GM12878 (cell line): ENCODE data around the gene RIMS1. TPM values are rescaled to one million over a fixed set of nuclear protein-coding genes. Genes with fewer than 3 reads are reported as not detected.
A peak's percentile ranks its signal among the peaks of the same experiment; 100 is the strongest.

Experiments
- ATAC-seq: fragments of 200-7000 bp; cut with Tn5 transposase; 3 replicates; pipeline ENCODE4 v1.9.1; 2020; ENCODE audit warnings: mild to moderate bottlenecking, moderate library complexity
- BruUV-seq: library from RNA; stranded (reverse); fragments of 400-500 nt; replicated peaks from 2 replicates; lab custom pipeline; 2021; lab: Mats Ljungman, UMichigan
- CTCF ChIA-PET: fragments of 300-600 bp; sonication (Branson Sonifier 250); formaldehyde crosslinking; extraction: SDS; loops from one replicate; lab custom pipeline; 2021; ENCODE audit warnings: inconsistent platforms; lab: Yijun Ruan, JAX
- POLR2A ChIA-PET: fragments of 350-600 bp; formaldehyde crosslinking; extraction: SDS; loops from one replicate; lab custom pipeline; 2021; ENCODE audit warnings: inconsistent platforms; lab: Charles Lee
- RAD21 ChIA-PET: fragments of 300-600 bp; sonication (Branson Sonifier 250); formaldehyde crosslinking; loops from one replicate; lab custom pipeline; 2023; ENCODE audit warnings: antibody characterized with exemption; ENCODE audit not compliant: unreplicated experiment; lab: Charles Lee
- SMC1A ChIA-PET: fragments of 300-600 bp; sonication (Branson Sonifier 250); formaldehyde crosslinking; loops from one replicate; lab custom pipeline; 2023; ENCODE audit not compliant: unreplicated experiment, uncharacterized antibody; lab: Charles Lee
- DNase-seq: peaks from one replicate; pipeline ENCODE4 v3.0.0-alpha.2; 2011; ENCODE audit warnings: low read depth, low spot score
- FAIRE-seq: peaks from 3 replicates; lab custom pipeline; 2011; peaks lifted over from hg19 to GRCh38; lab: Jason Lieb, UNC
- H2AFZ ChIP-seq: 2 replicates; pipeline ENCODE4 v1.6.0; 2011; ENCODE audit warnings: low read depth, low read length, control low read depth; ENCODE audit not compliant: control insufficient read depth
- H3K27ac ChIP-seq: 2 replicates; pipeline ENCODE4 v1.5.1; 2011; ENCODE audit warnings: control low read depth; ENCODE audit not compliant: control insufficient read depth, insufficient read depth
- H3K27me3 ChIP-seq, 2 experiments: replicated peaks in 1 of 2; 2 replicates each; pipeline versions ENCODE4 v1.6.0 to v1.6.1; 2011; ENCODE audit warnings: low read length in 1 of 2; ENCODE audit not compliant: control insufficient read depth in 2 of 2, insufficient read depth in 2 of 2
- H3K36me3 ChIP-seq, 2 experiments: 2 replicates each; pipeline ENCODE4 v1.5.1; 2011; ENCODE audit warnings: low read length in 1 of 2; ENCODE audit not compliant: control insufficient read depth in 2 of 2, insufficient read depth in 2 of 2
- H3K4me1 ChIP-seq: 2 replicates; pipeline ENCODE4 v1.6.1; 2011; ENCODE audit warnings: mild to moderate bottlenecking, low read length, moderate library complexity, mixed read lengths; ENCODE audit not compliant: control insufficient read depth, insufficient read depth
- H3K4me2 ChIP-seq: 2 replicates; pipeline ENCODE4 v1.6.0; 2011; ENCODE audit warnings: control low read depth; ENCODE audit not compliant: control insufficient read depth, insufficient read depth
- H3K4me3 ChIP-seq: fragments of 200-600 bp; sonication (generic); 2 replicates; pipeline ENCODE4 v1.5.1; 2016
- H3K79me2 ChIP-seq: 2 replicates; pipeline ENCODE4 v1.6.0; 2011; ENCODE audit warnings: low read length; ENCODE audit not compliant: control insufficient read depth, insufficient read depth
- H3K9ac ChIP-seq: 2 replicates; pipeline ENCODE4 v1.8.0; 2011; ENCODE audit warnings: low read length, control low read depth, mixed read lengths; ENCODE audit not compliant: control insufficient read depth, insufficient read depth
- H3K9me3 ChIP-seq: replicated peaks from 3 replicates; pipeline ENCODE4 v1.5.1; 2011; ENCODE audit warnings: mild to moderate bottlenecking, low read length; ENCODE audit not compliant: control insufficient read depth, insufficient read depth
- H4K20me1 ChIP-seq: 2 replicates; pipeline ENCODE4 v1.6.0; 2011; ENCODE audit not compliant: control insufficient read depth, insufficient read depth
- ASH2L ChIP-seq: fragments of 300-600, 200-600 bp; sonication (generic); IDR thresholded peaks from 2 replicates; pipeline ENCODE4 v1.6.1; 2017; ENCODE audit warnings: low read depth, mild to moderate bottlenecking, borderline replicate concordance
- CREM ChIP-seq: IDR thresholded peaks from 2 replicates; pipeline ENCODE4 v1.6.1; 2014; ENCODE audit warnings: antibody characterized with exemption, low read depth
- ESRRA ChIP-seq: IDR thresholded peaks from 2 replicates; pipeline ENCODE4 v1.6.1; 2012; ENCODE audit warnings: mild to moderate bottlenecking, low read length, improper control_type of control experiment
- EZH2 ChIP-seq: IDR thresholded peaks from 2 replicates; pipeline ENCODE4 v1.6.1; 2012; ENCODE audit warnings: low read depth, mild to moderate bottlenecking, control low read depth, inconsistent platforms, low read length, borderline replicate concordance; ENCODE audit not compliant: control insufficient read depth
- MEF2A ChIP-seq: IDR thresholded peaks from 2 replicates; pipeline ENCODE4 v1.6.1; 2011; ENCODE audit warnings: low read depth, mild to moderate bottlenecking, low read length, moderate library complexity; ENCODE audit not compliant: insufficient read depth
- NR2C2 ChIP-seq: IDR thresholded peaks from 2 replicates; pipeline ENCODE4 v1.6.1; 2011; ENCODE audit warnings: borderline replicate concordance, low read depth; ENCODE audit not compliant: control insufficient read depth, insufficient read length
- NRF1 ChIP-seq: conservative IDR thresholded peaks from 2 replicates; pipeline ENCODE4 v1.6.1; 2011; ENCODE audit warnings: mild to moderate bottlenecking, low read depth, low read length, improper control_type of control experiment
- POLR2A ChIP-seq: IDR thresholded peaks from 2 replicates; pipeline ENCODE4 v1.6.1; 2011; ENCODE audit warnings: low read depth, mild to moderate bottlenecking, low read length
- SREBF2 ChIP-seq: IDR thresholded peaks from 2 replicates; pipeline ENCODE4 v1.6.1; 2012; ENCODE audit warnings: mild to moderate bottlenecking, low read length
- SUZ12 ChIP-seq: fragments of 200-600 bp; sonication (generic); IDR thresholded peaks from one replicate; pipeline ENCODE4 v1.6.1; 2018; ENCODE audit warnings: antibody characterized with exemption, mild to moderate bottlenecking; ENCODE audit not compliant: unreplicated experiment
- ZNF207 ChIP-seq: fragments of 450-650 bp; IDR thresholded peaks from 2 replicates; pipeline ENCODE4 v1.6.1; 2014; ENCODE audit warnings: antibody characterized with exemption, mild to moderate bottlenecking, borderline replicate concordance
- ZSCAN29 ChIP-seq: fragments of 450-650 bp; IDR thresholded peaks from 2 replicates; pipeline ENCODE4 v1.6.1; 2017; ENCODE audit warnings: mild to moderate bottlenecking, moderate library complexity
- WGBS: methylation state at CpG from one replicate; pipeline ENCODE4 v1.1.6; 2016; ENCODE audit warnings: low lambda C conversion rate; ENCODE audit not compliant: insufficient replicate concordance, insufficient coverage; ENCODE audit errors: missing lambda C conversion rate; 5-methylcytosine and 5-hydroxymethylcytosine counted together
- in situ Hi-C: fragments of 300-500 bp; cut with MboI; formaldehyde crosslinking; loops from 9 replicates; pipeline ENCODE4 v1.14.3; 2018; ENCODE audit warnings: mixed read lengths
- intact Hi-C: fragments of 100-400 bp; cut with micrococcal nuclease; formaldehyde crosslinking; loops from one replicate; pipeline ENCODE4 v1.14.2; 2022; ENCODE audit not compliant: unreplicated experiment
- polyA plus RNA-seq, 11 experiments: library from polyadenylated mRNA; depleted of rRNA in 4 of 11; unstranded in 6 of 11; stranded (reverse) in 5 of 11; fragments of >200 nt; fragmentation: Nextera tagmentation in 4 of 11; fragmentation: Illumina TruSeq in 1 of 11; extraction: Ambion mirVana in 4 of 11; extraction: Trizol in 1 of 11; gene quantifications; 1 replicate in 1 of 11; 2 replicates in 10 of 11; pipeline versions ENCODE4 v1.2.1 to v1.2.3, GENCODE V29; 2011 to 2016; ENCODE audit warnings: inconsistent platforms in 2 of 11, missing spikeins in 2 of 11, low read depth in 1 of 11
- total RNA-seq, 4 experiments: library from RNA; depleted of rRNA in 3 of 4; stranded (reverse); fragments of >200 nt in 3 of 4; fragmentation: Illumina TruSeq in 1 of 4; extraction: Trizol in 1 of 4; gene quantifications; 2 replicates each; pipeline versions ENCODE4 v1.2.1 to v1.2.3, GENCODE V29; 2013 to 2021
- TF ChIP-seq, protein P1 (sequence below): IDR thresholded peaks from 2 replicates; pipeline ENCODE4 v1.6.1; 2011; ENCODE audit warnings: low read depth, mild to moderate bottlenecking, low read length, moderate library complexity, borderline replicate concordance; ENCODE audit errors: extremely low read depth
- TF ChIP-seq, protein P2 (sequence below): fragments of 450-650 bp; IDR thresholded peaks from 2 replicates; pipeline ENCODE4 v1.6.1; 2017; ENCODE audit warnings: mild to moderate bottlenecking, low read depth, inconsistent platforms; ENCODE audit not compliant: poor library complexity, severe bottlenecking

The RIMS1 gene
- total and polyA plus RNA-seq, 10 of the 15 experiments (the other 5 are each of a cell fraction or from before 2014, with no cell fraction given) = 0.05 to 0.76 (median 0.23) TPM

DNA sequence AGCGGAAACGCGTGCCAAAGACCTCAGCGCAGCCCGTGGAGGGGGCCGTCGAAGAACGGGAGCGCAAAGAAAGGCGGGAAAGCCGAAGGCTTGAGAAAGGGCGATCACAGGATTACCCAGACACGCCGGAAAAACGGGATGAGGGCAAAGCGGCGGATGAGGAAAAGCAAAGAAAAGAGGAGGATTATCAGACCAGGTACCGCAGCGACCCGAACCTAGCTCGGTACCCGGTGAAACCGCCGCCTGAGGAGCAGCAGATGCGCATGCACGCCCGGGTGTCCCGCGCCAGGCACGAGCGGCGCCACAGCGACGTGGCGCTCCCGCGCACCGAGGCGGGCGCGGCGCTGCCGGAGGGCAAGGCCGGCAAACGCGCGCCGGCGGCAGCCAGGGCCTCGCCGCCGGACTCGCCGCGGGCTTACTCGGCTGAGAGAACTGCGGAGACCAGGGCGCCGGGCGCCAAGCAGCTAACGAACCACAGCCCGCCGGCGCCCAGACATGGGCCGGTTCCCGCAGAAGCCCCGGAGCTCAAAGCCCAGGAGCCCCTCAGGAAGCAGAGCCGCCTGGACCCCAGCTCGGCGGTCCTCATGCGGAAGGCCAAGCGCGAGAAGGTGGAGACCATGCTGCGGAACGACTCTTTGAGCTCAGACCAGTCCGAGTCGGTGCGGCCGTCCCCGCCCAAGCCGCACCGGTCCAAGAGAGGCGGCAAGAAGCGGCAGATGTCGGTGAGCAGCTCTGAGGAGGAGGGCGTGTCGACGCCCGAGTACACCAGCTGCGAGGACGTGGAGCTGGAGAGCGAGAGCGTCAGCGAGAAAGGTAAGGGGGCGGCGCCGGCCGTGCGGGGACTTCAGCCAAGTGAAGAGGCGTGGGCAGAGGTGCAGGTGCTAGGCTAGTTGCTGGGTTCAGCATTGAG, 296.2 kb downstream of the RIMS1 start:
- in situ Hi-C loops (no loop called here), intact Hi-C loops (no loop called here)
- ChIA-PET RAD21 (no interaction called here), POLR2A (no interaction called here), CTCF (interaction anchor here (0.6 kb wide), 1 partner anchor 797 kb away, joined by 4 read pairs; no protein-coding TSS in a partner anchor), SMC1A (no interaction called here)
- no peaks in the 10 kb centered on the region for H4K20me1 ChIP-seq
- no peaks in the 10 kb centered on the region for H3K36me3 ChIP-seq
- no peaks in the 10 kb centered on the region for H3K79me2 ChIP-seq
- no peak overlapping the region for H3K4me2 ChIP-seq
- BruUV-seq = no TSS peak
- WGBS = 36% methylated on average over 82 of the region's 100 CpGs
- DNase-seq (no peak), FAIRE-seq (no peak), ATAC-seq (peak; percentile 47)
- H3K9ac ChIP-seq = no peak overlapping the region
- H3K4me1 ChIP-seq = no peaks in the 10 kb centered on the region
- peaks cover 3 to 8% of the 10 kb centered on the region in 2 experiments; a peak in 3 of 4 replicates for H3K27me3 ChIP-seq
- no peak overlapping the region; the same call in 1 of the 2 replicates for H2AFZ ChIP-seq
- no peak overlapping the region for H3K27ac ChIP-seq
- H3K9me3 ChIP-seq = no peaks in the 10 kb centered on the region
- H3K4me3 ChIP-seq = no peak overlapping the region
- TF ChIP-seq MEF2A (no peak), EZH2 (0 out of 2 replicates have a peak, but pooled peaks have one; percentile 57), ESRRA (no peak), SUZ12 (peak; percentile 96)

DNA sequence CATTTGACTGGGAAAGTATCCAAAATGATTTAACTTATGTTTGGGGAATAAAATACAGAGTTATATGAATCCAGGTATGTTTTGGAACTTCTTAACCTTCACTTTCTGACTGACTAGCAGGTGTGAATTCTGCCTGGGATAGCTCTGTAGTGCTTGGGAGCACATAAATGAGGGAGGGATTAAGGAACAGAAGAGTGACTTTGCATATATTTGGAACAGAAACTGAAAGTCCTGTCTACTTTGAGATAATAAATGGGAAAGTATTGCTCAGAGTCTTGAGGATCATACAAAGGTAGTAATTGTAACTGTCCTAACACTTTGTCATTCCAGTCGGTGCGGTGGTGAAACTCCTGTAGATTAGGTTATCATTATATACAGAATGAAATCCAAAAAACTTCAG, 317.6 kb downstream of the RIMS1 start:
- intact Hi-C loops = no loop called here
- TF ChIP-seq POLR2A (no peak), ZNF207 (no peak), NR2C2 (no peak), SREBF2 (no peak), NRF1 (no peak), ASH2L (no peak), CREM (no peak), ZSCAN29 (no peak)
- TF ChIP-seq, protein P1, sequence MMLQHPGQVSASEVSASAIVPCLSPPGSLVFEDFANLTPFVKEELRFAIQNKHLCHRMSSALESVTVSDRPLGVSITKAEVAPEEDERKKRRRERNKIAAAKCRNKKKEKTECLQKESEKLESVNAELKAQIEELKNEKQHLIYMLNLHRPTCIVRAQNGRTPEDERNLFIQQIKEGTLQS = no peak
- TF ChIP-seq, protein P2, sequence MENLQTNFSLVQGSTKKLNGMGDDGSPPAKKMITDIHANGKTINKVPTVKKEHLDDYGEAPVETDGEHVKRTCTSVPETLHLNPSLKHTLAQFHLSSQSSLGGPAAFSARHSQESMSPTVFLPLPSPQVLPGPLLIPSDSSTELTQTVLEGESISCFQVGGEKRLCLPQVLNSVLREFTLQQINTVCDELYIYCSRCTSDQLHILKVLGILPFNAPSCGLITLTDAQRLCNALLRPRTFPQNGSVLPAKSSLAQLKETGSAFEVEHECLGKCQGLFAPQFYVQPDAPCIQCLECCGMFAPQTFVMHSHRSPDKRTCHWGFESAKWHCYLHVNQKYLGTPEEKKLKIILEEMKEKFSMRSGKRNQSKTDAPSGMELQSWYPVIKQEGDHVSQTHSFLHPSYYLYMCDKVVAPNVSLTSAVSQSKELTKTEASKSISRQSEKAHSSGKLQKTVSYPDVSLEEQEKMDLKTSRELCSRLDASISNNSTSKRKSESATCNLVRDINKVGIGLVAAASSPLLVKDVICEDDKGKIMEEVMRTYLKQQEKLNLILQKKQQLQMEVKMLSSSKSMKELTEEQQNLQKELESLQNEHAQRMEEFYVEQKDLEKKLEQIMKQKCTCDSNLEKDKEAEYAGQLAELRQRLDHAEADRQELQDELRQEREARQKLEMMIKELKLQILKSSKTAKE = no peak

More for the DNA sequence above, 317.6 kb downstream of the RIMS1 start:
- in situ Hi-C loops = no loop called here
- Histone ChIP-seq H4K20me1 (no peaks in the 10 kb centered on the region), H3K36me3 (no peaks in the 10 kb centered on the region), H3K9me3 (no peaks in the 10 kb centered on the region), H3K4me3 (no peak overlapping the region), H3K79me2 (no peaks in the 10 kb centered on the region), H3K9ac (no peak overlapping the region), H3K27ac (no peak overlapping the region), H3K4me2 (no peak overlapping the region), H3K4me1 (no peaks in the 10 kb centered on the region), H3K27me3 (no peaks in the 10 kb centered on the region), H2AFZ (no peak overlapping the region)
- SMC1A ChIA-PET = no interaction called here
- POLR2A ChIA-PET = no interaction called here
- CTCF ChIA-PET = no interaction called here
- WGBS = 76% methylated on average over 2 of the region's 2 CpGs
- no TSS peak for BruUV-seq
- DNase-seq (no peak), FAIRE-seq (no peak), ATAC-seq (no peak)
- RAD21 ChIA-PET = no interaction called here
